GM18868 (cell line): ENCODE results near the gene LZIC.
"Not testable (repeated sequence)": the region's sequence is repeated elsewhere in the genome, so short reads cannot be mapped to it uniquely, and the experiment has no call there.

ENCODE experiments used
- ATAC-seq: cut with Tn5 transposase; IDR thresholded peaks from one replicate; pipeline ENCODE4 v1.9.1; 2021; ENCODE audit warnings: mild to moderate bottlenecking, moderate library complexity; ENCODE audit not compliant: unreplicated experiment

LZIC gene

GRCh38 chr1:9942939-9943788 lies at the start of gene LZIC, which contains the start of gene NMNAT1:
LZIC (minus strand) TSS chr1:9943391; CDS start chr1:9936619, 6,772 bp downstream.
NMNAT1 (plus strand) TSS chr1:9943475; CDS start chr1:9972074, 28,599 bp downstream.
- peak; percentile 93 for ATAC-seq

DNA sequence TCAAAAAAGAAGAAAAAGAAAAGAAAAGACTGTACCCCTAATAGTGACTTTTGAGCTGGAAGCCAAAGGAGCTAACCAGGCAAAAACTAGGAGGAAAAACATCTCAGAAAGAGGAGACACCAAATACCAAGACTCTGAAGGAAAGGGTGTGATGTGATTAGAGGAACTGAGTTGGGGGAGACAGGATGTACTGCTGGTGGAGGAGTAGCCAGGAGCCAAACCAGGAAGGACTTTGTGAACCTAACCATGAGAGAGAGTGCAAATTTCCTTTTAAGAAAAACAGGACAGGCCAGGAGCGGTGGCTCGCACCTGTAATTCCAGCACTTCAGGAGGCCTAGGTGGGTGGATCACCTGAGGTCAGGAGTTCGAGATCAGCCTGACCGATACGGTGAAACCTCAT lies 49.7 kb upstream of the LZIC start:
- ATAC-seq, result no peak

- ATAC-seq, result no peak
Observed at GRCh38 chr1:9990944-9991343, 47.8 kb upstream of the LZIC start.

DNA sequence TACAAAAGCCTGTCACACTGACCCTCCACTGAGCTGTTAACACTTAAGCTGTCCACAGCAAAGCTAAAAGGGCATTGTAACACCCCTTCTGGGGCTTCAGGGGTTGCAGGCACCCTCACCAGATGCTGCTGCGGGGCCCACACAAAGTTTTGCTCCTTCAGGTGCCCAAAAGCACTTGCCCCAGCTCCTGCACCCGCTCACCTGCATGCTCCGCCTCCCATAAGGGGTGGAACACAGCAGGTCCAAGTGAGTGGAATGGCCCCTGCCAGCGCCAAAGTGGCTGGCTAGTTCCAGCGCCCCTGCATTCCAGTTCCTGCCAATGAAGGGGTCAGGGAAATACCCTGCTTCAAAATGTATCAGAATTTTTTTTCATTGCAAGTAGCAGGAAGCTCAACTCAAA lies 46.6 kb upstream of the LZIC start:
- ATAC-seq, result no peak

DNA sequence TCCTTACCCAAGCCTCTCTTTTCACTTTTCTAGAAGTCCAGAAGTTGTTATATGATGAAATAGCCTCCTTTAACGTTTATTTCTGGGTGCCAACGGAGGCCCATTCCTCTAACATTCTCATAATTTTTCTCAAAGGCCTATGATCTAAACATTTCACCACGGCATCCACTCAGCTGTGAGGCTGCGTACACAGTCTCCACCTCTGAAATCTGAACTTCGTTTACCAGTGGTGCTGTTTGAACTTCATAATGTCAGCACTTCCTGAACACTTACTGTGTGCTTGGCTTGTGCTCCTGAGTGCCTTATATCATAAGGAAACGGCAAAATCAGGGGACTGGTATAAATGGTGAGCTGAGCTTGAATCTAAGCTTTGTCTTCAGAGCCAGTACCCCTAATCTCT lies 41.8 kb upstream of the LZIC start:
- no peak for ATAC-seq

DNA sequence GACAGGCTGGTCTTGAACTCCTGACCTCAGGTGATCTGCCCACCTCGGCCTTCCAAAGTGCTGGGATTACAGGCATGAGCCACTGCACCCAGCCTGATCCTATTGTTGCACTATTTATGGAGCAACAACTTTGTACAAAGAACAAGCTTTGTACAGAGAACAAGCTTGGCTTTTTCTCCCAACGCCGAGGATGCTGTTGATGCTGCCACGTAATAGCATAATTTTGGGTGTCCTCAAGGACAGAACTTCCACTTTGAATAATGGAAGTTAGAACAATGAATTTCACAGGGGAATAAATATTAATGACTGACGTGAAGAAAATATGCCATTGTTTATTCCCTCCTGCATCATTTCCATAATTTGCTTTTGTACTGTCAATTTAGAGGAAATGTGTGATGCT lies 41.1 kb upstream of the LZIC start:
- ATAC-seq, result no peak

GRCh38 chr1:9960706-9961562 lies 17.7 kb upstream of the LZIC start:
- peak; percentile 62 for ATAC-seq

- no peak for ATAC-seq
Observed at GRCh38 chr1:9960011-9960410, 16.8 kb upstream of the LZIC start.

GRCh38 chr1:9957726-9958125 lies 14.5 kb upstream of the LZIC start:
- no peak for ATAC-seq

DNA sequence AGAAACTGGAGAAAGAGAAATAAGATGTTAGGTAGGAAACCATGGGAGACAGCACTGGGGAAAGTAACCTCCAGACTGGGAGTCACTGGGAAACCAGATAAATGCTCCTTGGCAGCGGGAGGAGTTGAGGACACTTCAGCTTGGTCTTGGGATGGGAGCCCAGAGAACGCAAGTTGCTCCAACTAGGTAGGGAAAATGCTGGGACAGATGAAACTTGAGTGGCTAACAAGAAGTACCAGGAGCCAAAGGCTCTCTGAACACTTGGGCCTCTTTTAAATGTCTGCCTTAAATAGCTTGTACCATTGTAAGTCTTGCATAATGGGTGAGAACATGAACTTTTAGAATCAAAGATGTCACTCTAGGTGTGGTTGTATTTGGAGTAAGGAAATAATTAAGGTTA lies 3.1 kb upstream of the LZIC start:
- ATAC-seq, result no peak

DNA sequence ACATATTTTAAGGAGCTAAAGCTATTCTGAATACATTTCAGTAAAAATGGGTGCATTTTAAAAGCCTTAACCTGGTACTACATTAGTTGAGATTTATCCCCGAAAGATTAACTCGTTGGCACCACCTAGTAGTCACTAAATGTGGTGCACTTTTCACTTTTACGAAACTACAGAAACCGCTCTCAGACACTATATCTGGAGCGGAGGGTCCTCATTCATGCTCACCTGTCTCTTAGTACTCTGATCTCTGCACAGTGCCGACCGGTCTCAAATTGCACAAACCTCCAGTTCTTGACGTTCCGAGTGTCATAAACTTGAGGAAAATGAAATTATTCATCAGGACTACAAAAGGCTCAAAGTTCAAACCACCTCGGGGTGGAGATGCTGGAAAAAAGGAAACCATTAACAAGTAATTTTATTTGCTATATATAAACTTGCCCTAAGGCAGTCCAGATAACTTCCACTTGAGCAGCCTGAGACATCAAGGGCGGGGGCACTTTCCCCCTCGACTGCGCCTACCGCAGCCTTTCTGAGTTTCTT lies 722 bp downstream of the LZIC start:
- ATAC-seq, result no peak

DNA sequence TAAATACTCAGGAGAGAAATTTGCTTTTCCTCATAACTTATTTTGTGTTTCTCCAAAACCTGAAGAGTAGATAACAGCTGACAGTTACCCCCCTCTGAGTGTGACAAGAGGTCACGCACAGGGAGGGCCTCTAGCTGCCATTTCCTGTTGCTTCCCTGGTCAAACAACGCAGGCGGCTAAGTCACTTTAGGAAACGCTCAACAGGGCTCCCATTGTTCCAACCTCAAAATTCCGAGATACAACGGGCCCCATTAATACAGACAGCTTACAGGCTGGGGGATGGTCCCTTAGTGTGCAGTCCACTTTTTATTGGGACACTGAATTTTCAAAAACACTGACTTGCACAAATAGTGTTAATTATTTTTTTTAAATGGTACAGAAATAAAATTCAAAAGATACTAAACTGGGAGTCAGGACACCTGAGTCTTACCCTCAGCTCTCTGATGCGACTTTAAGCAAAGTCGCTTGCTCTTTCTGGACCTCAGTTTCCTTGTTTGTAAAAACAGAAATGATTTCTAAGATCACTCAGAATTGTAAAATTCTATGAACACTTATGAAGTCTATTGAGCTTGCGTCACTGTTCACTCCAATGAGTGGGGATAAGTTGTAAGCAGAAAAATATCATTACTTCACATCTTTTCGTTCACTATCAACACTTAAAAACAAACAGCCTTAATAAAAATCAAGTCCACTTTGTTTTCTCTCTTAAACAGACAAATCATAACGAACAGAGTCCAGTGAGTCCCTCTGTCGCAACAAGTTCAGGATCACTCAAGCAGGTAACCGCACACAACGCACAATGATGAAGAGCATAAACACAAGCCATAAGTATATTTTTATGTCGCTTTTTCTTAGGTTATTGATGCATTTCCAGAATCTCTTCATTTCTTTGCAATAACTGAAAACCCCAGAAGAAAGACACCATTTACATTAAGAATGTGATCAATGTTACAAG lies 13.5 kb downstream of the LZIC start:
- no peak for ATAC-seq

GRCh38 chr1:9927259-9927658 lies 15.9 kb downstream of the LZIC start:
- no peak for ATAC-seq

DNA sequence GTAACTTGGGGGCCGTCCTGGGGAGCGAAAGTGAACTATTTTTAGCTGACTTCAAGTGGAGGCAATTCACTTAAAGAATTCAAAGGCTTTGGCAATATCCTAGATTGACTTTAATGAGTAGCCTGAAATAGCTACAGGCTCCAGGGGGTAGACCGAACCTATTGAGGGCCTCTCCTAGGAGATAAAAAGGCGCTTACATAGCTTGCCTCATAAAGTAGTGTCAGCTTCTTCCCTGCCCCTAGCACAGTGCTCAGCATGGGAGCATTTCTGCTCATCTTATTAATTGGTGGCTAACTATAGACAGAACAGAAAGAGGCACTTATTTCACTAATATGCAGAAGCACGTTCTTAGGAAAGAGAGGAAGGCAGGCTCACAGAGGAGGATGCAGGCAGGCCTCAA lies 20.8 kb downstream of the LZIC start:
- no peak for ATAC-seq

GRCh38 chr1:9920606-9921005 lies 22.6 kb downstream of the LZIC start:
- no peak for ATAC-seq

- ATAC-seq, result no peak
Observed at GRCh38 chr1:9917901-9918300, 25.3 kb downstream of the LZIC start.

DNA sequence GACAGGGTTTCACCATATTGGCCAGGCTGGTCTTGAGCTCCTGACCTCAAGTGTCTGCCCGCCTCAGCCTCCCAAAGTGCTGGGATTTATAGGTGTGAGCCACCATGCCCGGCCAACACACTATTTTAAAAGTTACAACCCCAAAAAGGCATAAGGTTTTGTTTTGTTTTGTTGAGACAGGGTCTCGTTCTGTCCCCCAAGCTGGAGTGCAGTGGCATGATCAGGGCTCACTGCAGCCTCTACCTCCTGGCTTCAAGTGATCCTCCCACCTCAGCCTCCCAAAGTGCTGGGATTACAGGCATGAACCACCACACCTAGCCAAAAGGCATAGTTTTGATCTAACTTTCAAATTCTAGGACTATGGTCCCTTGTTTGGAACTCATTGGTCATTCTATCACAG lies 25.7 kb downstream of the LZIC start:
- ATAC-seq, result not testable (repeated sequence)

- ATAC-seq, result no peak
Observed at GRCh38 chr1:9916452-9916851, 26.7 kb downstream of the LZIC start.

DNA sequence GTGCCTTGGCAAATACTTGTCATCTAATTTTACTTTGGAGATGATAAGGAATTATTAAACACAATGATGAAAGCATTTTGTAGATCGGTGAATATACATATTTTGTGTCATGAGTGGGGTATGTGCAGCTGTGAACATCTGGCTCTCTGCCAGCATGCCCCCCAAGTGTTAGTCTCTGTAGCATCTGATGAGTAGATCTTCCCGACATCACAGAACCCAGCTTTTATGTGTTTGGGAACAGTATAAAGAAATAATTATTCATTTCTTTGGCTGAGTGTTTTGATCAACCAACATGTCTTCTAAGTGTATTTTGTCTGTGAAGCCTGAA lies 28.6 kb downstream of the LZIC start:
- ATAC-seq, result no peak

DNA sequence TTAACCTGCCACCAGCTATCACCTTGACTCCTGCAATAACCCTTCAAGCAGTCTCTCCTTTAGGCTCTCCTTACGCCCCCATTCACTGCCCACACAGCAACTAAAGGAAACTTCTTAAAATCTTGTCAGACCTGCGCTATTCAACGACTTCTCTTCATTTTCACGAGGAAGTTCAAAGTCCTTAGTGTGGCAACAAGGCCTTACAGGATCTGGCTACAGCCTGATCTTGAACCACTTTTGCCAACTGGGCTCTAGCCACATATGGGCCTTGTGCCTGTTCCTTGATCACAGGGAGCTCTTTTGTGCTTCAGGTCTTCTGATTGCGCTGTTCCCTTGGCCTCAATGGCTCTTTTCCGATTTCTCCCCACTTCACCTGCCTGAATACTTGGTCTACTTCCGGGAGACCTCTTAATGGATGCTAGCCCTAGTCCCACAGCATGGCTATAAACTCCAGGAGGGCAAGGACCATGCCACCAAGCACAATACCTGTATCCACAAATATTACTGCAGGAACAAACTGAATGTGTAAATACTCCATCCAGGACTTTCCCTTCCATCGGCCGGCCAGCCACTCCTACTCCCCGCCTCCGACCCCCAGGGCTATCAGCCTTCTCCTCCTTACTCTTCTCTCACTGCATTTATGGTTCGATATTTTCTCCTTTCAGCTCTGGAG lies 30.8 kb downstream of the LZIC start:
- ATAC-seq, result no peak
